ENCODE measurements around the gene GSTA4. TPM values are rescaled to one million over a fixed set of nuclear protein-coding genes. Genes with fewer than 3 reads are reported as not detected.

The GSTA4 gene
- total RNA-seq, 1 experiment from 2014 or later: 29.5 TPM

DNA sequence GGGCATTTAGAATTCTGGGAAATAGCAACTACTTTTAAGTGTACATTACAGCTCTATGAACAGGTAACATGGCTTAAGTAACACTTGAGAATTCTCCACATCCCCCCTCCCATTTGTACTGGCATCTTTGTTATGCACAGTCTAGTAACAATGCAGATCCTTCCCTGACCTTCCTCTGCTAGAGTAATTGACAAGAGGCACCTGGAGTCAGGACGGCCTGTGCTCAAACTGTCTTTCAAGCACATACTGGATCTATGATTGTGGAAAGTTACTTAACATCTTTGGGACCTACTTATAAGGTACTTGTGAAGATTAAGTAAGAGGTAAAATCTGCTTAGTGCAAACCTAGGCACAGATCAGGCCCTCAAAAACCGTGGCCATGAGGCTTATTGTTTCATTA is 63.7 kb downstream of the GSTA4 start:
- Mint-ChIP-seq H3K27ac (ENCODE audit: unreplicated experiment) (no peak overlapping the region), H3K9me3 (ENCODE audit: unreplicated experiment) (peaks cover 19% of the 10 kb centered on the region), H3K4me1 (ENCODE audit: low read depth, unreplicated experiment) (peaks cover 14% of the 10 kb centered on the region), H3K36me3 (ENCODE audit: insufficient read depth, unreplicated experiment) (no peaks in the 10 kb centered on the region), H3K27me3 (ENCODE audit: insufficient read depth, unreplicated experiment) (no peaks in the 10 kb centered on the region), H3K4me3 (ENCODE audit: unreplicated experiment) (no peak overlapping the region)
- intact Hi-C loops (cut with micrococcal nuclease; ENCODE audit: unreplicated experiment): no loop called here
- no peaks in the 10 kb centered on the region for H3K36me3 ChIP-seq (ENCODE audit: control insufficient read depth, insufficient read depth, low read length)
- ChIA-PET CTCF (no interaction called here), POLR2A (no interaction called here)
- no peak for DNase-seq
- no TSS peak for BruUV-seq (replicated peaks)
- H3K4me1 ChIP-seq: peaks cover 10% of the 10 kb centered on the region
- no peaks in the 10 kb centered on the region for H3K27me3 ChIP-seq (replicated peaks; ENCODE audit: control insufficient read depth, insufficient read depth, low read length)
- no peak overlapping the region for H3K4me3 ChIP-seq (ENCODE audit: low read depth, low read length)
- TF ChIP-seq, protein P1, sequence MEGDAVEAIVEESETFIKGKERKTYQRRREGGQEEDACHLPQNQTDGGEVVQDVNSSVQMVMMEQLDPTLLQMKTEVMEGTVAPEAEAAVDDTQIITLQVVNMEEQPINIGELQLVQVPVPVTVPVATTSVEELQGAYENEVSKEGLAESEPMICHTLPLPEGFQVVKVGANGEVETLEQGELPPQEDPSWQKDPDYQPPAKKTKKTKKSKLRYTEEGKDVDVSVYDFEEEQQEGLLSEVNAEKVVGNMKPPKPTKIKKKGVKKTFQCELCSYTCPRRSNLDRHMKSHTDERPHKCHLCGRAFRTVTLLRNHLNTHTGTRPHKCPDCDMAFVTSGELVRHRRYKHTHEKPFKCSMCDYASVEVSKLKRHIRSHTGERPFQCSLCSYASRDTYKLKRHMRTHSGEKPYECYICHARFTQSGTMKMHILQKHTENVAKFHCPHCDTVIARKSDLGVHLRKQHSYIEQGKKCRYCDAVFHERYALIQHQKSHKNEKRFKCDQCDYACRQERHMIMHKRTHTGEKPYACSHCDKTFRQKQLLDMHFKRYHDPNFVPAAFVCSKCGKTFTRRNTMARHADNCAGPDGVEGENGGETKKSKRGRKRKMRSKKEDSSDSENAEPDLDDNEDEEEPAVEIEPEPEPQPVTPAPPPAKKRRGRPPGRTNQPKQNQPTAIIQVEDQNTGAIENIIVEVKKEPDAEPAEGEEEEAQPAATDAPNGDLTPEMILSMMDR (IDR thresholded peaks at IDR 0.05; ENCODE audit: insufficient read depth in 1 of 2, low read depth in 1 of 2, low read length in 1 of 2, severe bottlenecking in 1 of 2, unreplicated experiment in 1 of 2): no peak
- H3K9me3 ChIP-seq: 0 out of 2 replicates have a peak, but pooled peaks cover 5% of the 10 kb centered on the region

DNA sequence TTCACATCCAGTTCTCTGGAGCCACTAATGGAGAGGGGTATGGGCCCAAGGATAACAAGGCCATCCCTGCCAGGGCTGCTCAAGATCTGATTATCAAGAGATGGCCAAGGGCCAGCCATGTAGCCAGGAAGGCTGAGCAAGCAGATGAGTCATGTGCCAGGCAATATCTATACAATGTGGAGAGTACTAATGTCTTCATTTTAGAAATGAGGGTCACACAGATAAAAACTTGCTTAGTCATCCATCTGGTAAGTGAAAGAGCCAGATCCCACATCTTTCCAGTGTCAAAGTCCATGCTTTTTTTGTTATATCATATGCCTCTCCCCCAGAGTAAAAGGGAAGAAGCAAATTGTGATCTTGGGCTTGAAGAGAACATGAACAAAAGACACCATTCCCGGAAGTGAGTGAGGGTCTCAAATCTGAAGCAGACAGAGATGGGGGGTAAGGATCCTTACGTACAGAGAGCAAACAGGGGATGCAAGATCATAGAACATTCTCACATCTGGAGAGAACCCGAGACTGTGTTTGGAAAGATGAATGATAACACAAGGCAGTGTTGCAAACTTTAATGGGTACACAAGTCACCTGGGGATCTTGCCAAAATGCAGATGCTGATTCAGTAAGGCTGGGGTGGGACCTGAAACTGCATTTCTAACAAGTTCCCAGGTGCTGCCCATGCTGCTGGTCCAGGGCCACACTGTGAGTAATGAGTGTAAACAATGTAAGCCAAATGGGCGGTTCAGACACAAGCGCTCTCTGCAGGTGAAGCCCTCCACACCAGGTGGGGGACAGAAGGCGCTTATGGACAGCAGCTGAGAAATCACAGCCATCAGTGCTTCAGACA is 65.5 kb downstream of the GSTA4 start:
- 0 out of 2 replicates have a peak, but pooled peaks cover 5% of the 10 kb centered on the region for H3K9me3 ChIP-seq
- intact Hi-C loops (cut with micrococcal nuclease; ENCODE audit: unreplicated experiment): no loop called here
- Mint-ChIP-seq H3K27ac (ENCODE audit: unreplicated experiment) (peak overlapping the region; percentile 52), H3K36me3 (ENCODE audit: insufficient read depth, unreplicated experiment) (no peaks in the 10 kb centered on the region), H3K27me3 (ENCODE audit: insufficient read depth, unreplicated experiment) (no peaks in the 10 kb centered on the region), H3K4me3 (ENCODE audit: unreplicated experiment) (no peak overlapping the region), H3K9me3 (ENCODE audit: unreplicated experiment) (peaks cover 19% of the 10 kb centered on the region), H3K4me1 (ENCODE audit: low read depth, unreplicated experiment) (peaks cover 20% of the 10 kb centered on the region)
- BruUV-seq (replicated peaks): no TSS peak
- ChIA-PET POLR2A (no interaction called here), CTCF (no interaction called here)
- peaks cover 10% of the 10 kb centered on the region for H3K4me1 ChIP-seq
- DNase-seq: no peak
- no peak overlapping the region for H3K4me3 ChIP-seq (ENCODE audit: low read depth, low read length)
- no peaks in the 10 kb centered on the region for H3K36me3 ChIP-seq (ENCODE audit: control insufficient read depth, insufficient read depth, low read length)
- TF ChIP-seq, protein P1 (IDR thresholded peaks at IDR 0.05; ENCODE audit: insufficient read depth in 1 of 2, low read depth in 1 of 2, low read length in 1 of 2, severe bottlenecking in 1 of 2, unreplicated experiment in 1 of 2): no peak
- no peaks in the 10 kb centered on the region for H3K27me3 ChIP-seq (replicated peaks; ENCODE audit: control insufficient read depth, insufficient read depth, low read length)

Other genes starting within 250 kb of the GSTA4 start
- gene GSTA2, start 231.8 kb downstream of the GSTA4 start, total RNA-seq (2022): 51.6 and 65.4 TPM in 2 replicates
- 7.7 and 11.2 TPM in 2 replicates for gene GSTA1, start 191.5 kb downstream of the GSTA4 start, total RNA-seq (2022)
- gene GSTA5, start 154.5 kb downstream of the GSTA4 start, total RNA-seq (2022): not detected in 2 replicates
- gene GSTA3, start 85.6 kb downstream of the GSTA4 start, total RNA-seq (2022): not detected in 2 replicates
- 14.5 and 15.5 TPM in 2 replicates for gene CILK1, start 66.5 kb upstream of the GSTA4 start, total RNA-seq (2022)
- gene FBXO9, start 70.1 kb upstream of the GSTA4 start, total RNA-seq (2022): 104 and 111 TPM in 2 replicates
- 0.79 and 1.1 TPM in 2 replicates for gene GCM1, start 153.6 kb upstream of the GSTA4 start, total RNA-seq (2022)

Measured in Caco-2 (cell line).